Astrocyte (in vitro differentiated cells and primary cell): ENCODE measurements around the gene EYS. TPM values are rescaled to one million over a fixed set of nuclear protein-coding genes. Genes with fewer than 3 reads are reported as not detected.
A peak's percentile ranks its signal among the peaks of the same experiment; 100 is the strongest.

Experiments
- DNase-seq: peaks from one replicate; pipeline ENCODE4 v3.0.0-alpha.2; 2010; ENCODE audit warnings: low read depth
- FAIRE-seq: peaks from 2 replicates; lab custom pipeline; 2011; peaks lifted over from hg19 to GRCh38; lab: Jason Lieb, UNC
- H2AFZ ChIP-seq: 2 replicates; pipeline ENCODE4 v1.6.0; 2012; ENCODE audit warnings: low read depth, low read length, inconsistent platforms
- H3K27ac ChIP-seq: 2 replicates; pipeline ENCODE4 v1.5.1; 2011; ENCODE audit warnings: low read depth, low read length, inconsistent platforms
- H3K27me3 ChIP-seq: 2 replicates; pipeline ENCODE4 v1.6.0; 2011; ENCODE audit warnings: low read length, inconsistent platforms; ENCODE audit not compliant: insufficient read depth
- H3K36me3 ChIP-seq: 2 replicates; pipeline ENCODE4 v1.5.1; 2011; ENCODE audit warnings: low read length, inconsistent platforms; ENCODE audit not compliant: insufficient read depth
- H3K4me1 ChIP-seq: 2 replicates; pipeline ENCODE4 v1.5.1; 2011; ENCODE audit warnings: low read length, inconsistent platforms; ENCODE audit not compliant: insufficient read depth
- H3K4me2 ChIP-seq: 2 replicates; pipeline ENCODE4 v1.6.0; 2012; ENCODE audit warnings: low read length, inconsistent platforms
- H3K4me3 ChIP-seq: 2 replicates; pipeline ENCODE4 v1.5.1; 2011; ENCODE audit warnings: low read depth, mild to moderate bottlenecking, low read length, inconsistent platforms; ENCODE audit not compliant: insufficient read depth
- H3K79me2 ChIP-seq: 2 replicates; pipeline ENCODE4 v1.6.0; 2012; ENCODE audit warnings: mild to moderate bottlenecking, low read length, inconsistent platforms; ENCODE audit not compliant: insufficient read depth
- H3K9ac ChIP-seq: 2 replicates; pipeline ENCODE4 v1.6.0; 2012; ENCODE audit warnings: mild to moderate bottlenecking, low read length, inconsistent platforms
- H3K9me3 ChIP-seq: 2 replicates; pipeline ENCODE4 v1.5.1; 2012; ENCODE audit warnings: low read depth, mild to moderate bottlenecking, low read length, inconsistent platforms; ENCODE audit not compliant: insufficient read depth
- H4K20me1 ChIP-seq: 2 replicates; pipeline ENCODE4 v1.6.0; 2012; ENCODE audit warnings: low read length, inconsistent platforms; ENCODE audit not compliant: insufficient read depth
- H3K27ac Mint-ChIP-seq: one replicate; pipeline ENCODE4 v1.8.0; 2021; ENCODE audit warnings: mild to moderate bottlenecking, mixed read lengths; ENCODE audit not compliant: unreplicated experiment
- H3K27me3 Mint-ChIP-seq: one replicate; pipeline ENCODE4 v1.8.0; 2021; ENCODE audit warnings: low read depth, mixed read lengths; ENCODE audit not compliant: unreplicated experiment
- H3K36me3 Mint-ChIP-seq: one replicate; pipeline ENCODE4 v1.8.0; 2021; ENCODE audit warnings: low read depth, mixed read lengths; ENCODE audit not compliant: unreplicated experiment
- H3K4me1 Mint-ChIP-seq: one replicate; pipeline ENCODE4 v1.8.0; 2021; ENCODE audit warnings: low read depth, mixed read lengths; ENCODE audit not compliant: unreplicated experiment
- H3K4me3 Mint-ChIP-seq: one replicate; pipeline ENCODE4 v1.8.0; 2021; ENCODE audit warnings: mild to moderate bottlenecking, moderate library complexity, mixed read lengths; ENCODE audit not compliant: unreplicated experiment
- H3K9me3 Mint-ChIP-seq: one replicate; pipeline ENCODE4 v1.8.0; 2021; ENCODE audit warnings: mild to moderate bottlenecking, mixed read lengths; ENCODE audit not compliant: unreplicated experiment
- EZH2 ChIP-seq: IDR thresholded peaks from 2 replicates; pipeline ENCODE4 v1.6.1; 2012; ENCODE audit warnings: mild to moderate bottlenecking, low read length, inconsistent platforms; ENCODE audit not compliant: insufficient read depth
- total RNA-seq: library from RNA; stranded (reverse); gene quantifications from 2 replicates; pipeline ENCODE4 v1.2.1, GENCODE V29; 2021
- TF ChIP-seq, protein P1 (sequence below): IDR thresholded peaks from 2 replicates; pipeline ENCODE4 v1.5.1; 2011; ENCODE audit warnings: low read depth, mild to moderate bottlenecking, inconsistent platforms, low read length, moderate library complexity; ENCODE audit not compliant: insufficient read depth

The EYS gene
- total RNA-seq, 1 donor from 2014 or later = 0.16 TPM

DNA sequence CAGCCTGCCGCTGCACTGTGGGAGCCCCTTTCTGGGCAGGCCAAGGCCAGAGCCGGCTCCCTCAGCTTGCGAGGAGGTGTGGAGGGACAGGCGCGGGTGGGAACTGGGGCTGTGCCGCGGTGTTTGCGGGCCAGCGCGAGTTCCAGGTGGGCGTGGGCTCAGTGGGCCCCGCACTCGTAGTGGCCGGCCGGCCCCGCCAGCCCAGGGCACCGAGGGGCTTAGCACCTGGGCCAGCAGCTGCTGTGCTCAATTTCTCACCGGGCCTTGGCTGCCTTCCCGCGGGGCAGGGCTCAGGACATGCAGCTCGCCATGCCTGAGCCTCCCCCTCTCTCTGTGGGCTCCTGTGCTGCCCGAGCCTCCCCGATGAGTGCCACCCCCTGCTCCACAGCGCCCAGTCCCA is 1683.3 kb downstream of the EYS start:
- TF ChIP-seq, protein P1, sequence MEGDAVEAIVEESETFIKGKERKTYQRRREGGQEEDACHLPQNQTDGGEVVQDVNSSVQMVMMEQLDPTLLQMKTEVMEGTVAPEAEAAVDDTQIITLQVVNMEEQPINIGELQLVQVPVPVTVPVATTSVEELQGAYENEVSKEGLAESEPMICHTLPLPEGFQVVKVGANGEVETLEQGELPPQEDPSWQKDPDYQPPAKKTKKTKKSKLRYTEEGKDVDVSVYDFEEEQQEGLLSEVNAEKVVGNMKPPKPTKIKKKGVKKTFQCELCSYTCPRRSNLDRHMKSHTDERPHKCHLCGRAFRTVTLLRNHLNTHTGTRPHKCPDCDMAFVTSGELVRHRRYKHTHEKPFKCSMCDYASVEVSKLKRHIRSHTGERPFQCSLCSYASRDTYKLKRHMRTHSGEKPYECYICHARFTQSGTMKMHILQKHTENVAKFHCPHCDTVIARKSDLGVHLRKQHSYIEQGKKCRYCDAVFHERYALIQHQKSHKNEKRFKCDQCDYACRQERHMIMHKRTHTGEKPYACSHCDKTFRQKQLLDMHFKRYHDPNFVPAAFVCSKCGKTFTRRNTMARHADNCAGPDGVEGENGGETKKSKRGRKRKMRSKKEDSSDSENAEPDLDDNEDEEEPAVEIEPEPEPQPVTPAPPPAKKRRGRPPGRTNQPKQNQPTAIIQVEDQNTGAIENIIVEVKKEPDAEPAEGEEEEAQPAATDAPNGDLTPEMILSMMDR = no peak
- TF ChIP-seq EZH2 = no peak
- H2AFZ ChIP-seq = no peak overlapping the region
- no peaks in the 10 kb centered on the region for H3K4me1 ChIP-seq
- H3K9ac ChIP-seq = no peak overlapping the region
- Mint-ChIP-seq H3K4me3 (no peak overlapping the region), H3K36me3 (no peaks in the 10 kb centered on the region), H3K27ac (no peak overlapping the region), H3K4me1 (no peaks in the 10 kb centered on the region), H3K9me3 (peaks cover 11% of the 10 kb centered on the region), H3K27me3 (no peaks in the 10 kb centered on the region)
- H3K9me3 ChIP-seq = no peaks in the 10 kb centered on the region
- H3K4me3 ChIP-seq = no peak overlapping the region
- no peaks in the 10 kb centered on the region for H3K27me3 ChIP-seq
- no peaks in the 10 kb centered on the region for H4K20me1 ChIP-seq
- no peak overlapping the region for H3K4me2 ChIP-seq
- DNase-seq (no peak), FAIRE-seq (no peak)
- no peak overlapping the region for H3K27ac ChIP-seq
- no peaks in the 10 kb centered on the region for H3K36me3 ChIP-seq
- no peaks in the 10 kb centered on the region for H3K79me2 ChIP-seq

DNA sequence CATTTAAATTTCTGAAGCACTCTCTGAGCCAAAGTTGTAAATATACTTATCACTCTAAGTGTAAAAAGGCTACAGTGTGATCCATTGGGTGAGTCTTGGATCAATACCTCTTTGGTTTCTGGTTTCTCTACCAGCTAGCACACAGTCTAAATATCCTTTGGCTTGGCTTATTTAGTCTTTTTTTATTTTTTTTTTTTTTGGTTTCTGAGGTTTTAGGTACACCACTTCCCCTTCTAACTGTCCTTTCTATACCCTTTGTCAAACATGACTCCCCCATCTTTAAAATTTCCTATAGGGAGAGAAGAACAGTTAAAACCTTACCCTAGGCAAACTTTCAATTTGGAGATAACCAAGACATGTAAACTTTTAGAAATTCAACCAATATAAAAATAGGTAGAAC is 1692.4 kb downstream of the EYS start:
- Histone ChIP-seq H2AFZ (no peak overlapping the region), H4K20me1 (no peaks in the 10 kb centered on the region), H3K9ac (no peak overlapping the region), H3K4me1 (no peaks in the 10 kb centered on the region), H3K27me3 (no peaks in the 10 kb centered on the region), H3K36me3 (no peaks in the 10 kb centered on the region), H3K4me2 (no peak overlapping the region), H3K79me2 (no peaks in the 10 kb centered on the region), H3K9me3 (no peaks in the 10 kb centered on the region), H3K27ac (no peak overlapping the region), H3K4me3 (no peak overlapping the region)
- Mint-ChIP-seq H3K36me3 (no peaks in the 10 kb centered on the region), H3K4me3 (no peak overlapping the region), H3K4me1 (peaks cover 3% of the 10 kb centered on the region), H3K27me3 (no peaks in the 10 kb centered on the region), H3K9me3 (no peaks in the 10 kb centered on the region), H3K27ac (no peak overlapping the region)
- DNase-seq (no peak), FAIRE-seq (no peak)
- TF ChIP-seq, protein P1 = no peak
- TF ChIP-seq EZH2 = no peak

DNA sequence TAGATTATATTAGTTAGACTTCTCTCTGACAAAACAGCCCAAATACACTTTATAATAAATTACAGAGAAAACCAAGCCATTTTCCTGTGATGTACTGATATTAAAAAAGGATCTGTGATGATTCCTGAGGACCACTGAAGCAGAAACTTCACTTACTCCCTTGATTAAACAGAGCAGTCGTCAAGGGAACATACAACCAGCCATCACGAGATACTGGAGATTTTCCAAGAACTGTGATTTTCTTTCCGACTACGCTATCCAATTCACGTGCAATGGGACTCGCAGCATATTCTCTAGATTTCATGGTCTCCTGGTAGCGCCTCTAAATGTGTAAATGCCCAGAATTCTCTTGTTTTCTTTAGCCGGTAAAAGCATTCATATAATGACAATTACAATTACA is 1694.0 kb downstream of the EYS start:
- Histone ChIP-seq H3K27me3 (no peaks in the 10 kb centered on the region), H3K36me3 (no peaks in the 10 kb centered on the region), H3K4me2 (peak overlapping the region; percentile 34), H3K4me1 (no peaks in the 10 kb centered on the region), H4K20me1 (no peaks in the 10 kb centered on the region), H3K9ac (no peak overlapping the region), H3K27ac (no peak overlapping the region), H2AFZ (peak overlapping the region; percentile 9), H3K4me3 (no peak overlapping the region), H3K9me3 (no peaks in the 10 kb centered on the region), H3K79me2 (no peaks in the 10 kb centered on the region)
- no peaks in the 10 kb centered on the region for H3K27me3 Mint-ChIP-seq
- no peak for DNase-seq
- H3K4me1 Mint-ChIP-seq = peaks cover 3% of the 10 kb centered on the region
- no peak for FAIRE-seq
- H3K9me3 Mint-ChIP-seq = no peaks in the 10 kb centered on the region
- TF ChIP-seq EZH2 = no peak
- TF ChIP-seq, protein P1 = no peak
- H3K27ac Mint-ChIP-seq = no peak overlapping the region
- H3K36me3 Mint-ChIP-seq = no peaks in the 10 kb centered on the region
- H3K4me3 Mint-ChIP-seq = no peak overlapping the region
